Transverse colon (tissue), 4 donors: Measurements from ENCODE around the gene ZMIZ1. TPM values are rescaled to one million over a fixed set of nuclear protein-coding genes. Genes with fewer than 3 reads are reported as not detected.

Experiments used
- DNase-seq: peaks from one replicate; pipeline ENCODE4 v3.0.0-alpha.2; 2019
- H3K27ac ChIP-seq, 4 donors: fragments of 200-600 bp; sonication (generic); 2 replicates each; pipeline ENCODE4 v1.5.1; 2016 to 2018; ENCODE audit warnings: inconsistent platforms in 4 of 4
- H3K27me3 ChIP-seq: fragments of 200-600 bp; sonication (generic); 2 replicates; pipeline ENCODE4 v1.5.1; 2017; ENCODE audit warnings: inconsistent platforms
- H3K36me3 ChIP-seq, 4 donors: fragments of 200-600 bp; sonication (generic); 2 replicates each; pipeline ENCODE4 v1.5.1; 2017 to 2019; ENCODE audit warnings: inconsistent platforms in 4 of 4
- H3K4me1 ChIP-seq, 4 donors: fragments of 200-600 bp; sonication (generic); 2 replicates each; pipeline ENCODE4 v1.5.1; 2017 to 2020; ENCODE audit warnings: inconsistent platforms in 4 of 4
- H3K4me3 ChIP-seq, 4 donors: fragments of 200-600 bp; sonication (generic); 1 replicate in 1 of 4; 2 replicates in 3 of 4; pipeline versions ENCODE4 v1.5.1 to v1.6.1; 2017 to 2019; ENCODE audit warnings: inconsistent platforms in 4 of 4
- H3K9me3 ChIP-seq, 2 donors: fragments of 200-600 bp; sonication (generic); 2 replicates each; pipeline ENCODE4 v1.5.1; 2017 to 2019; ENCODE audit warnings: inconsistent platforms in 2 of 2
- CTCF ChIP-seq, 5 experiments: fragments of 200-600 bp in 3 of 5; fragments of 450-650 bp in 2 of 5; sonication (generic) in 3 of 5; IDR thresholded peaks; 1 replicate in 2 of 5; 2 replicates in 3 of 5; pipeline ENCODE4 v1.5.1; 2016 to 2017; ENCODE audit warnings: antibody characterized with exemption in 5 of 5, inconsistent platforms in 3 of 5, mild to moderate bottlenecking in 2 of 5, moderate library complexity in 1 of 5
- EP300 ChIP-seq: sonication (generic); formaldehyde crosslinking; IDR thresholded peaks from one replicate; pipeline ENCODE4 v1.6.1; 2017; ENCODE audit warnings: antibody characterized with exemption, low read depth
- POLR2A ChIP-seq: fragments of 450-650 bp; IDR thresholded peaks from one replicate; pipeline ENCODE4 v1.6.1; 2016; ENCODE audit warnings: antibody characterized with exemption, mild to moderate bottlenecking, moderate library complexity
- POLR2AphosphoS5 ChIP-seq, 3 donors: sonication (generic); formaldehyde crosslinking; IDR thresholded peaks; one replicate each; pipeline ENCODE4 v1.6.1; 2016; ENCODE audit warnings: antibody characterized with exemption in 3 of 3
- WGBS, 2 donors: methylation state at CpG; one replicate each; pipeline ENCODE4 v1.1.5; 2018; ENCODE audit warnings: low coverage in 1 of 2; 5-methylcytosine and 5-hydroxymethylcytosine counted together
- in situ Hi-C, 4 donors: fragments of 200-750 bp; cut with MboI; loops; one replicate each; pipeline versions ENCODE4 v1.15.0 to v1.15.1; 2017; ENCODE audit warnings: low sequenced_read_pairs in 3 of 4, low pct_ligation_motif_present in 1 of 4, low pct_unique_long_range_greater_than_20kb in 1 of 4
- intact Hi-C: fragments of 100-400 bp; cut with DNase I; formaldehyde crosslinking; loops from one replicate; pipeline ENCODE4 v1.15.1; 2023; ENCODE audit warnings: low total_unique reads
- total RNA-seq, 4 donors: library from RNA; depleted of rRNA; stranded (reverse); fragments of >200 nt; gene quantifications; one replicate each; pipeline ENCODE4 v1.1.0, GENCODE V29; 2016

Gene ZMIZ1
- total RNA-seq, 4 donors from 2014 or later = 32.0 to 108 (median 63.0) TPM

DNA sequence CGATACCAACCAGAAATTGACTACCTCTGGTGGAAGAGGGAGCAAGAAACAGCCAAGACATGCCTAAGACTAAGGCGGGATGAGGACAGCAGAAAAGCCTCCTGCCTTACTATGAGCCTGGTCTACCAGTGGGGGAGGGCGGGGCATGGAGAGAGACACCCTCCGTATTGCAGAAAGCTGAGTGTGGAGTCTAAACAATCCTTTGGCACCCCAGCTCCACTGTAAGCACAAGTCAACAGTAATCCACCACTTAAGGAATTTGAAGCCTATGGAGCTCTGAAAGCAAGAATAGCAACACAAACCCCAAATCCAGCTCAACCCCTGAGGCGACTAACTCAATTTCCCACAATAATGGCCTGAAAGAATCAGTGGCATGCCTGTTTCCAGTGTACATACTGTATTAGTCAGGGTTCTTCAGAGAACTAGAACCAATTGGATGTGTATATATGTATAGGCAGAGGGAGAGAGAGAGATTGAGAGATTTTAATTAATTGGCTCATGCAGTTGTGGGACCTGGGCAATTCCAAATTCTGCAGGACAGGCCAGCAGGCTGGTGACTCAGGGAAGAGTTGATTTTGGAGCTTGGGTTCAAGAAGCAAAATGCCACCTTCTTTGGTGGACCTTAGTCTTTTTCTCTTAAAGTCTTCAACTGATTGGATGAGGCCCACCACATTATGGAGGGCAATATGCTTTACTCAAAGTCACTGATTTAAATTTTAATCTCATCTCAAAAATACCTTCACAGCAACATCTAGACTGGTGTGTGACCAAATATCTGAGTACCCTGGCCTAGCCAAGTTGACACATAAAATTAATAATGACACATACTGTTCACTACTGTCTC, 292.0 kb downstream of the ZMIZ1 start:
- no peaks in the 10 kb centered on the region for H3K36me3 ChIP-seq
- peaks cover 0 to 12% (median 4%) of the 10 kb centered on the region in 4 donors for H3K4me1 ChIP-seq
- in situ Hi-C loops (loop anchor here in 1 of 4 donors (25.0 kb wide), 1 partner anchor 852 kb away; the partner anchor contains the start of gene ANXA11), intact Hi-C loops (no loop called here)
- H3K4me3 ChIP-seq = no peak overlapping the region
- no peak overlapping the region for H3K27ac ChIP-seq
- TF ChIP-seq CTCF (IDR thresholded peaks at IDR 0.05) = no peak
- TF ChIP-seq POLR2A = no peak
- no peak for TF ChIP-seq POLR2AphosphoS5 (IDR thresholded peaks at IDR 0.05)
- no peak for TF ChIP-seq EP300
- DNase-seq = no peak
- no peaks in the 10 kb centered on the region for H3K27me3 ChIP-seq
- WGBS, 2 donors = 83 to 92% methylated on average over 4 to 5 of the region's 5 CpGs
- no peaks in the 10 kb centered on the region for H3K9me3 ChIP-seq

GRCh38 chr10:79361726-79362397, 293.1 kb downstream of the ZMIZ1 start:
- Histone ChIP-seq H3K9me3 (no peaks in the 10 kb centered on the region), H3K36me3 (no peaks in the 10 kb centered on the region), H3K4me3 (no peak overlapping the region), H3K27me3 (no peaks in the 10 kb centered on the region), H3K4me1 (peaks cover 0 to 12% (median 4%) of the 10 kb centered on the region in 4 donors), H3K27ac (no peak overlapping the region)
- DNase-seq = no peak
- in situ Hi-C loops (loop anchor here in 1 of 4 donors (25.0 kb wide), 1 partner anchor 850 kb away; the partner anchor contains the start of gene ANXA11), intact Hi-C loops (no loop called here)
- no peak for TF ChIP-seq EP300
- no peak for TF ChIP-seq POLR2A
- no peak for TF ChIP-seq CTCF (IDR thresholded peaks at IDR 0.05)
- no peak for TF ChIP-seq POLR2AphosphoS5 (IDR thresholded peaks at IDR 0.05)
- WGBS, 2 donors = 85% methylated on average over 4 of the region's 4 CpGs; no CpG with 5 or more reads in 1 of the 2 donors
